ES-I3 (cell line): ENCODE results near the gene DIDO1.

Experiments used
- H3K36me3 ChIP-seq: 2 replicates; pipeline ENCODE4 v1.6.1; 2013; ENCODE audit warnings: mild to moderate bottlenecking, low read length, control low read depth, moderate library complexity; ENCODE audit not compliant: insufficient read depth
- H3K4me1 ChIP-seq: 2 replicates; pipeline ENCODE4 v1.6.1; 2013; ENCODE audit warnings: mild to moderate bottlenecking, control low read depth, low read length; ENCODE audit not compliant: insufficient read depth
- H3K9ac ChIP-seq: 2 replicates; pipeline ENCODE4 v1.6.1; 2013; ENCODE audit warnings: low read depth, mild to moderate bottlenecking, low read length, moderate library complexity
- H3K9me3 ChIP-seq: 2 replicates; pipeline ENCODE4 v1.6.1; 2013; ENCODE audit warnings: mild to moderate bottlenecking, low read length, moderate library complexity; ENCODE audit not compliant: control insufficient read depth, insufficient read depth

The DIDO1 gene

DNA sequence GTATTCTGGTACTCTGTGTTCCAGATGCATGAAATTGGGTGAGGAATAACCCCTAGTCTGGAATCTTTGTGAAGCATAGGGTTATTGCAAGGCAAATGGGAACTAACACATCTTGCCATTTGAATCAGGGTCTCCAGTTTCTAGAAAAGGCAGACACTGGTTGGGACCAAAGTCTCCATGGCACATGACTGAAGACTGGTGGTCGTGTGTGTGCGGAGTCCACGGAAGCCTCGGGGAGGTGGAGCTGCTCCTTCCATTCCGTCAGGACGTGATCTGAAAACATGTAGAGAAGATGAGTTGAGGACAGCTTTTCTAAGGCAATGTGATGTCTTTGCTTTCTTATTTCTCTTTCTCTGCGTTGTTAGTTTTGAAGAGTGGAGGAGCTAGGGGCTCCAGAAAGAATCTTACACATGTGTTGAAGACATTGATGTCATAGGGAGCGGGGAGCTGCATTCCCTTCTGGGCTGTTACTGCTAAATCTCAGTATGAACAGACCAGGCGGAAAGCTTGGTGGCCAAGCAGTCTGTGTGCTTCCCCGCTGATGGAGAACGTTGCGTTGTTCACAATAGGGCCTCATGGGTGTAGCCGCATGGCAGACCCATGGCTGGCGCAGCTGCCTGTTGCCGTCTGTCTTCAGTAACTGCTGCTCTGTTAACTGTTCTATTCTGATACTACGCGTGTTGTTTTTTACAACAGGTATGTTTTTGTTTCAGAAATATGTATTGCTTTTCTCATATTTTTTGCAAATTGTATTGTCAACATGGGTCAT, 21.4 kb upstream of the DIDO1 start:
- no peaks in the 10 kb centered on the region for H3K9me3 ChIP-seq
- peaks cover 25% of the 10 kb centered on the region for H3K36me3 ChIP-seq
- H3K4me1 ChIP-seq, result peaks cover 4% of the 10 kb centered on the region; the same call in 1 of the 2 replicates
- H3K9ac ChIP-seq, result no peak overlapping the region

DNA sequence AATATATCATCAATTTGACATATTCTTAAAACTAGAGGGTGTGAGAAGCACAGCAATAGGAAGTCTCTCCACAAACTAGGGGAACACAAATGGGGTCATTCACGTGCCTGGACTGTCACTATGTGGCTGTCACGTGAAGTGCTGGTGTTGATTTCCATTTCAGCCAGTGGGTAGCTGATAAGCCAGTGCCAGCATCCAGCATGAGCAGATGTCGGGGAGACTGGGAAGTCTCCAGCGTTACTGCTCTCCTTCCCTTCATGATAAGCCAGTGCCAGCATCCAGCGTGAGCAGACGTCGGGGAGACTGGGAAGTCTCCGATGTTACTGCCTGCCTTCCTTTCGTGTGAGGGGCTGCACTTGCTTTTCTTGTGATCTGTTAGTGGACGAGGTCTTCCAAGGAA, 20.6 kb upstream of the DIDO1 start:
- H3K36me3 ChIP-seq, result peaks cover 26% of the 10 kb centered on the region
- no peaks in the 10 kb centered on the region for H3K9me3 ChIP-seq
- H3K4me1 ChIP-seq, result peaks cover 4% of the 10 kb centered on the region; the same call in 1 of the 2 replicates
- H3K9ac ChIP-seq, result no peak overlapping the region

DNA sequence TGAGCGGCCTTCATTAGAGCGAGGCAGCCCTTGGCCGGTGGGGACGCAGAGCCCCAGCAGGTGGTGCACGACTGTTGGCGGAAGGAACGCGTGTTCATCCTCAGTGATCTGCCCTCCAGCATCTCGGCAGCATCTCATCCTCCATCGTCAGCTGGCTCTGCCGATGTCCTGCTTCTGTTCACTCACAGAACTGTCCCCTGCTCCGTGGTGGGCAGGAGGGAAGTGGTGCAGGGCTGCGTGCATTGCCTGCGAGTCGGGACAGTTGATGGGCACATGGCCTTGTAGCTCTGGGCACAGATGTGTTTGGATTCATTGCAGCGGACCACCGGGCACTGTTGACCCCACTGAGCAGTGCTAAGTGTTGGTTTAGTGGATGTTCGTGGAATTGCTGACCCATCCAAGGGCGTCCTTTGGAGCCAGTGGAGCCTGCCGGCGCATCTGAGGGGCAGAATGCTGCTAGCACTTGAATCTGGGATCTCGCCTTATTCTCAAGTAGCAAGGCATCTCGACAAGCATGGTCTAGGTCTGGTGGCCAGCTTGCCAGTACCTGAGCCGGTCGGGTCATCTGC, 19.6 kb upstream of the DIDO1 start:
- no peak overlapping the region for H3K9ac ChIP-seq
- no peaks in the 10 kb centered on the region for H3K4me1 ChIP-seq
- H3K36me3 ChIP-seq, result peaks cover 34% of the 10 kb centered on the region
- H3K9me3 ChIP-seq, result no peaks in the 10 kb centered on the region

DNA sequence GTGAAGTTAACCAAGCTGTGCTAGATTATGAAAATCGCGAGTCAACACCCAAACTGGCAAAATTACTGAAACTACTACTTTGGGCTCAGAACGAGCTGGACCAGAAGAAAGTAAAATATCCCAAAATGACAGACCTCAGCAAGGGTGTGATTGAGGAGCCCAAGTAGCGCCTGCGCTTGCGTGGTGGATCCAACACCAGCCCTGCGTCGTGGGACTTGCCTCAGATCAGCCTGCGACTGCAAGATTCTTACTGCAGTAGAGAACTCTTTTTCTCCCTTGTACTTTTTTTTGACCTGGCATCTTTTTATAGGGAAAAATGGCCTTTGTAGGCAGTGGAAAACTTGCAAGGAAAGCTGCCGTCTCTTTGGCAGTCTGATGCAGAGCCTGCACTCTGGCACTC, 18.4 kb upstream of the DIDO1 start:
- no peaks in the 10 kb centered on the region for H3K4me1 ChIP-seq
- no peak overlapping the region for H3K9ac ChIP-seq
- H3K36me3 ChIP-seq, result peaks cover 34% of the 10 kb centered on the region
- no peaks in the 10 kb centered on the region for H3K9me3 ChIP-seq

DNA sequence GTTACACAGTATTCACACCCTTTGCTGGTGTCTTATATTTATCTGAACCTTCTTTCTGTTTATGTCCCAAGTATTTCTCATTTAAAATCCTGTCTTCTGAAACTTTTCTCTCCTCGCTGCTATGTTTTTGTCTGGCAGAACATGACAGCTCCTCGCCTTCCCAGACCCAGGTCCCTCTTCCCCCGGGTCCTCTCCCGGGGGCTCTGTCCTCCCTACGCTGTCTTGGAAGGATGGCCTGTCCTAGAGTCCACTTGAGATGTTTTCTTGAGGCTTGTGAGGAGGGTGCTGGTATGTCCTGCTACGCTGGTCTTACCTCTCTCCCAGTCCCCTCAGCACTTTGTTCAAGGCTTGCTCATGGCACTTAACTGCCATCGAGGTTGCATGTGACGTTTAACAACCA, 17.9 kb upstream of the DIDO1 start:
- Histone ChIP-seq H3K9me3 (no peaks in the 10 kb centered on the region), H3K9ac (no peak overlapping the region)

DNA sequence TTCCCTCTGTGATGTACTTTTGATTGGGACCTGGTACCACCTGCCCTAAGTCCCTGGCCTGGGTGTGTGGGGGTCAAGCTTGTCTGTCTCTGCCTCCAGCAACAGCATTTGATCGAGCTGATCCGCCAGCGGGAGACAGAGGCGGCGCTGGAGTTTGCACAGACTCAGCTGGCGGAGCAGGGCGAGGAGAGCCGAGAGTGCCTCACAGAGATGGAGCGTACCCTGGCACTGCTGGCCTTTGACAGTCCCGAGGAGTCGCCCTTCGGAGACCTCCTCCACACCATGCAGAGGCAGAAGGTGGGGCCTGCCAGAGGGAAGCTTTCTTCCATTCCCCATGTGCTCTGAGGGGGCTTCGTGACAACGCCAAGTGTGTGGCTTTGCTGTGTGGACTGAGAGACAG, 17.1 kb upstream of the DIDO1 start:
- Histone ChIP-seq H3K36me3 (peaks cover 34% of the 10 kb centered on the region), H3K9me3 (no peaks in the 10 kb centered on the region), H3K4me1 (peaks cover 3% of the 10 kb centered on the region), H3K9ac (no peak overlapping the region)

More for the DNA sequence above, 17.9 kb upstream of the DIDO1 start:
- peaks cover 34% of the 10 kb centered on the region for H3K36me3 ChIP-seq
- H3K4me1 ChIP-seq, result peaks cover 3% of the 10 kb centered on the region

DNA sequence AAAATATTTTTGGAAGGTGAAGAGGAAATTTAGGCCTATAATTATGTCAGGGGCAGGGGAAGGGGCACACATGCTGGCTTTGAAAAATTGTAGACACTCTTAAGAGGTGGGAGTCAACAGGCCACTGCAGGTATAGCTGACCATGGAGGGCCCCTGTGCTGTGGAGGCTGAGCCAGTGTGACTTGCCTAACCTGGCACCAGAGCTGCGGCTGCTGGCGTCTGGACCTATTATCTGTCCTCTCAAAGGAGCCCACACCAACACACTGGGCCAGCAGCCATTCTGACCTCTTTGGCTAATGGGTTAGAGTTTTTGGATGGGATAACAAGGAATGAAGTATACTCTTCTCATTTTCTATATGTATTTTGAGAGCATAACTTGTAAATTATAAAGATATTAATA, 16.2 kb upstream of the DIDO1 start:
- Histone ChIP-seq H3K9me3 (no peaks in the 10 kb centered on the region), H3K4me1 (peaks cover 3% of the 10 kb centered on the region), H3K9ac (no peak overlapping the region), H3K36me3 (peaks cover 34% of the 10 kb centered on the region)

DNA sequence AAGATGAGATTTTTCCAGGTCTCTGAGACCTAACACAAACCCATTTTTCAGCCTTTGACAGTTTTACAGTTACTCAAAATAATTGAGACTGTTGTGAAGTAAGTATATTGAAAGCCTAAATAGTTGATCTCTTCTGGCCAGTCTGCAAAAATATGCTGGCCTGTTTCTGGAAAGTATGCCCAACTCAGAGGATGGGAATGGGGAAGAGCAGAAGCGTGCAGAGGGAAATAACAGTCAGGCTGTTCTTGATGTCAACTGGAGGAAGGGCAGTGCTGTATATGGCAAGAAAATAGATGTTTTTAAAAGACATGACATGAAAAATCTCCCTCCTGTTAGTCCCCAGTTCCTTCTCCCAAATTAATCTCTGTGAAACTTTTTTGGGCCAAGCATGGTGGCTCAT, 15.5 kb upstream of the DIDO1 start:
- Histone ChIP-seq H3K36me3 (peaks cover 32% of the 10 kb centered on the region), H3K9ac (no peak overlapping the region), H3K9me3 (no peaks in the 10 kb centered on the region), H3K4me1 (peaks cover 3% of the 10 kb centered on the region)

DNA sequence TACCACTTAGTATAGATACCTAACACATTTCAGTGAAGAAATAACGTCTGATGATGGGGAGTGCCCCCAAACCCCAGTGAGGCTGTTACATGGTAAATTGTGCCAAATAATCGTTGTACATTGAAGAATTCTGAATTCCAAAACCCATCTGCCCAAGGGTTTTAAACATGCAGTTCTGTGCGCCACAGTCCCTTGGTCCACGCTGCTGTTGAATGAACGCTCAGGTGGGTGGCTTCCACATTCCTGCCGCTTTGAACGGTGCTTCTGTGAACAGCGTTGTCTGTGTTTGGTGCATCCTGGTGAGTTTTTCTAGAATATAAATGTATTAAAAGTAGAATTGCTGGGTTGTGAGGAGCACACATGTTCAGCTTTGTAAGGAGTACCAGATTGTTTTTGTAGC, 14.6 kb upstream of the DIDO1 start:
- no peaks in the 10 kb centered on the region for H3K9me3 ChIP-seq
- peaks cover 24% of the 10 kb centered on the region for H3K36me3 ChIP-seq
- H3K4me1 ChIP-seq, result peaks cover 5% of the 10 kb centered on the region
- H3K9ac ChIP-seq, result no peak overlapping the region; the same call in 1 of the 2 replicates

DNA sequence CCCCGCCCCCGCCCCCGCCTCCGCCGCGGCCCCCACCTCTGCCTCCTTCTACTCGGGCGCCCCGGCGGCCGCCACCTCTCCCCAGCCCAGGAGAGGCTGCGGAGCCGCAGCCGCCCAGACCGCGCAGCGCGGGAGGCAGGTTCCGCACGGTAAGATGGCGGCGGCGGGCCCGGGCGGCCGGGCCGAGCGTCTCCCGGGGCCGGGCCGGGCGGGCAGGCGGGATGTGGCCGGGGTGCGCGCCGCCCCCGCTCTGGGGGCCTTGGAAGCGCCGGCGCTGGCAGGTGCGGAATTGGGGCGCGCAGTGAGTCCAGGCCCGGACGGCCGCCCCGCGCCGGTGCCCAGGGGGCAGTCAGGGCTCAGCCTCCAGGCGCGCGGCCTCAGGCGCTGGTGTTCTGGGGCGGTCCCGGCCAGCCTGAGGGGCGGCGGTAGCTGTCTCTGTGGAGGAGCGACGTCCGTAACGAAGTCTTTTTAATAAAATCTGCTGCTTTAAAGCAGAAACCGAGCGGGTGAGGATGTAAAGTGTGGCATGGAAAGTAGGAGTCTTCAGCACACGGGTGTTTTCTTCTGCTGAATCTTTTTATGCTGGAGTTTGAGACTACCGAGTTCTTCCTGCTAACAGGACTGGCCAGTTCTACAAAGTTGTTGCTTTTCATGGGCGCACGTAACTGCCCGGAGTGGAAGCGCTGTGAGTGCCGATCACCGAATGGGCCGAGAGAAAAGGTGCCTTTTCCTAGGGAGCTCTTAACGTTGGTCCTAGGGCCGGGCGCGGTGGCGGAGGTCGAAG, 12.0 kb upstream of the DIDO1 start, which contains the start of gene GID8:
Gene GID8 (plus strand): TSS at position 43 of the 784 bp plus-strand sequence. CDS start 3,356 bp downstream, outside the sequence.
- Histone ChIP-seq H3K9ac (peak within 1 kb of the TSS; percentile 99), H3K9me3 (no peaks in the 10 kb centered on the region), H3K4me1 (peaks cover 22% of the 10 kb centered on the region), H3K36me3 (peaks cover 29% of the 10 kb centered on the region)

DNA sequence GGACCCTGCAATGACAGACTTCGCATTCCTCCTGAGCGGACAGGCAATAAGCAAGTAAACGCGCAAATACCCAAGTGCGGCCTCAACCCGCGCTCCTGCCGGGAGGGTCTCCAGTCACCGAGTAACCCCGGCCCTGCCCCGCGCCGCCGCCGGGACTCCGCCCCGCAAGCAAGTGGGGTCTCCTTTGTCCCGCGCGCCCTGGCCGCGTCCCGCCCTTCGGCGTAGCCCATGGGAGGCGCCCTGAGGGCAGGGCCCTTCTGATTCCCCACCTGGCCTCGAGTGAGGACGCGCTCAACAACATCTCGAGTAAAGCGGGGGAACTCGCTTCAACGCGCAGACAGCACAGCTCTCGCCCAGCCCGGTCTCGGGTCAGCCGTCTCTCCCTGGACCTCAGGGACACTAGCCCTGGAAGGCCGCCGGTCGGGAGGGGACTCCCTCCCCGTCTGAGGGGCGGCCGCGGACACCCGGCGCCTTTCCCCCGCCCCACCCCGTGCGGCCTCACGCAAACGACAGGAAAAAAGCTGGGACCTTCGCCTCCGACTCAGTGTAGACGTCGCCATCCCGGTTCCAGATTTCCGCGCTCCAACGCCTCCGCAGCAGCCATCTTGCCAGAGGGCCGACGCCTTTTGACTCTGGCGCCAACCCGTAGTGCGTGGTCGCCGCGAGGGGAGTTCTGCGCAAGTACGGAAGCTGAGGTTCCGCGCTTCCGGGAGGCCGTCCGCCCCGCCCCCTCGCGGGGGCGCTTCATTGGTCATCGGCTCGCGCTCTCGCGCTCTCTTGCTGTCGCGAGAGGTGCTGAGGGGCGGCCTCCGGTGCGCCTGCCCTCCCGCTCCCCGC, 11.2 kb upstream of the DIDO1 start:
- H3K9ac ChIP-seq, result peak overlapping the region; percentile 94
- H3K9me3 ChIP-seq, result no peaks in the 10 kb centered on the region
- peaks cover 33% of the 10 kb centered on the region for H3K36me3 ChIP-seq
- H3K4me1 ChIP-seq, result peaks cover 22% of the 10 kb centered on the region

DNA sequence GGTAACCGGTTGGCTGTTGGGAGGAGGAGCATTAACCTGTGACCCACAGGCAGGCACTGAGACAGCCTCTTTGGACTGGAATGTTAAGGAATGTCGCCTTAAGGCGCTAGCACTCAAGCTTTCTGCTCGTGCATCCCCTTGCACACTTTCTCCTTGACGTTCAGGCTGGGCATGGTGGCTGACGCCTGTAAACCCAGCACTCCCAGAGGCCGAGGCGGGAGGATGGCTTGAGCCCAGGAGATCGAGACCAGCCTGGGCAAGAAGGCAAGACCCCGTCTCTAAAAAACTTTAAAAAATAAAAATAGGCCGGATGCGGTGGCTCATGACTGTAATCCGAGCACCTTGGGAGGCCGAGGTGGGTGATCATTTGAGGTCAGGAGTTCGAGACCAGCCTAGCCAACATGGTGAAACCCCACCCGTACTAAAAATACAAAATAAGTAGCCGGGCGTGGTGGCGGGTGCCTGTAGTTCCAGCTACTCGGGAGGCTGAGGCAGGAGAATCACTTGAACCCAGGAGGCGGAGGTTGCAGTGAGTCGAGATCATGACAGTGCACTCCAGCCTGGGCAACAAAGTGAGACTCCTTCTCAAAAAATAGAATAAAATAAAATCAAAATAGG, 9.8 kb upstream of the DIDO1 start:
- Histone ChIP-seq H3K4me1 (peaks cover 32% of the 10 kb centered on the region), H3K36me3 (peaks cover 27% of the 10 kb centered on the region), H3K9me3 (no peaks in the 10 kb centered on the region), H3K9ac (peak overlapping the region; percentile 94; the same call in 1 of the 2 replicates)

DNA sequence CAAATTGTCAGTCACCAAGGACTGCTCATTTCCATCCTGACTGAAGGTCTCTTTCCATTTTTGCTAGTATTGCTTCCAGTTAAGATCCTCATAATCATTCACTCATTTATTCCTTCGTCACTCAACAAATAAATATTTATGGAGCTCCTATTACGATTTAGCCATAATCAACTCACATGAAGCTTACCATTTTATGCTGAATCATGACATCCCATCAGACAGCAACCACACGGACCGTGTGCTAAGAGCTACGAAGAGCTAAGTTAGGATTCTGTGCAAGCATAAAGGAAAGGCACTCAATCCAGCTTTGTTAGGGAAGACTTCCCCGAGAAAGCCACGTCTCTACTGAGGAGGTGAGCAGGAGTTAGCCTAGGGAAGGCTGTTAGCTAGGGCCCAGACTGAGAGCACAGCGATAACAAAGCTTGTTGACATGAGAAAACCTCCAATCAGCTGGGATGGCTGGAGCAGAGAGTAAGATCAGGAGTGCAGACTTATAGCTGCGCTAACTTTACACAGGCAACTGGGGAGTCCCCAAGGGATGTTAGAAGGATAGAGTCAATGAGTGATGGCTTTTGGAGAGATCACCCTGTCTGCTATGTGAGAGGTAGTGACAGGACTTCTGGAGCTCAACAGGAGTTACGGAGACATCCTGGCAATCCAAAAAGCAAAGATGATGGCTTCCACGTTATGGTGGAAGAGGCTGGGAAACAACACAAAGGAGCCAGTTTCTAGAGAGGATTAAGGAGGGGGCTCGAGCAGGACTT, 9.1 kb upstream of the DIDO1 start:
- peaks cover 39% of the 10 kb centered on the region for H3K4me1 ChIP-seq
- H3K9me3 ChIP-seq, result no peaks in the 10 kb centered on the region
- H3K36me3 ChIP-seq, result peaks cover 27% of the 10 kb centered on the region
- no peak overlapping the region for H3K9ac ChIP-seq
